ENCODE measurements around the gene TPM1.

DNA sequence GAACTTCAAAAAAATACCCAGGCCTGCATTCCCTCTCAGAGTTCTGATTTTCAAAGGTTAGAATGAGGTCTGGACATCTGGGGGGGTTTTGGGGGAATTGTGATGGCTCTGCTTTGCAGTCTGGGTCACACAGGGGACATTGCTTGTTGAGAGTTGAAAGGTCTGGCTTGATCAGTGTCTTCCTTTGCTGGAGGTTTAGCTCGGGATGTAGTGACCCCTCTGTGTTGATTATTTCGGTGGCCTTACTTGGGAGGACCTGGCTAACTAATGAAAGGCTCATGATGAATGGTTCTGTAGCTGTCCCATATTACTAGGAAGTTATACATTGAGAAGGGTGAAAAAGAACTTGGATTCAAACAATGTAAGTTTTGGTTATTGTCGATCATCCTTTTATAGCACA, 23.7 kb downstream of the TPM1 start:
- TF ChIP-seq, protein P1, sequence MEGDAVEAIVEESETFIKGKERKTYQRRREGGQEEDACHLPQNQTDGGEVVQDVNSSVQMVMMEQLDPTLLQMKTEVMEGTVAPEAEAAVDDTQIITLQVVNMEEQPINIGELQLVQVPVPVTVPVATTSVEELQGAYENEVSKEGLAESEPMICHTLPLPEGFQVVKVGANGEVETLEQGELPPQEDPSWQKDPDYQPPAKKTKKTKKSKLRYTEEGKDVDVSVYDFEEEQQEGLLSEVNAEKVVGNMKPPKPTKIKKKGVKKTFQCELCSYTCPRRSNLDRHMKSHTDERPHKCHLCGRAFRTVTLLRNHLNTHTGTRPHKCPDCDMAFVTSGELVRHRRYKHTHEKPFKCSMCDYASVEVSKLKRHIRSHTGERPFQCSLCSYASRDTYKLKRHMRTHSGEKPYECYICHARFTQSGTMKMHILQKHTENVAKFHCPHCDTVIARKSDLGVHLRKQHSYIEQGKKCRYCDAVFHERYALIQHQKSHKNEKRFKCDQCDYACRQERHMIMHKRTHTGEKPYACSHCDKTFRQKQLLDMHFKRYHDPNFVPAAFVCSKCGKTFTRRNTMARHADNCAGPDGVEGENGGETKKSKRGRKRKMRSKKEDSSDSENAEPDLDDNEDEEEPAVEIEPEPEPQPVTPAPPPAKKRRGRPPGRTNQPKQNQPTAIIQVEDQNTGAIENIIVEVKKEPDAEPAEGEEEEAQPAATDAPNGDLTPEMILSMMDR (conservative IDR thresholded peaks at IDR 0.05; ENCODE audit: low read depth, low read length) = no peak
- TF ChIP-seq BHLHE40 (IDR thresholded peaks at IDR 0.05; ENCODE audit: low read depth, low read length) (no peak), RAD21 (IDR thresholded peaks at IDR 0.05; ENCODE audit: low read length) (no peak), MXI1 (IDR thresholded peaks at IDR 0.05; ENCODE audit: borderline replicate concordance, low read depth, low read length) (no peak), RFX5 (IDR thresholded peaks at IDR 0.05; ENCODE audit: low read depth, low read length) (no peak), POLR2A (IDR thresholded peaks at IDR 0.05; ENCODE audit: low read depth, low read length) (peak; percentile 58; the same call in 1 of the 2 replicates), MAFK (IDR thresholded peaks at IDR 0.05; ENCODE audit: low read depth, low read length) (no peak), FOS (IDR thresholded peaks at IDR 0.05; ENCODE audit: low read depth, low read length) (no peak), CEBPB (IDR thresholded peaks at IDR 0.05; ENCODE audit: low read depth, low read length) (no peak), SMC3 (IDR thresholded peaks at IDR 0.05; ENCODE audit: low read depth, low read length) (no peak), NFE2L2 (IDR thresholded peaks at IDR 0.05; ENCODE audit: low read depth, low read length) (no peak), RCOR1 (IDR thresholded peaks at IDR 0.05; ENCODE audit: insufficient replicate concordance, low read length) (no peak)
